Fibroblast of villous mesenchyme (primary cell): Measurements from ENCODE around the gene CLGN. TPM values are rescaled to one million over a fixed set of nuclear protein-coding genes. Genes with fewer than 3 reads are reported as not detected.

Experiments used
- DNase-seq: peaks from one replicate; pipeline ENCODE4 v3.0.0-alpha.2; 2010; ENCODE audit warnings: low read depth
- H3K4me3 ChIP-seq: 2 replicates; pipeline ENCODE4 v1.5.1; 2011; ENCODE audit warnings: low read depth, mild to moderate bottlenecking, low read length
- total RNA-seq: library from RNA; depleted of rRNA; stranded (reverse); fragments of >200 nt; gene quantifications from 2 replicates; pipeline ENCODE4 v1.2.3, GENCODE V29; 2012
- TF ChIP-seq, protein P1 (sequence below): IDR thresholded peaks from 2 replicates; pipeline ENCODE4 v1.5.1; 2012; ENCODE audit warnings: low read depth, mild to moderate bottlenecking, low read length; ENCODE audit not compliant: insufficient read depth

Gene CLGN
- total RNA-seq, 1 donor = 1.7 TPM

DNA sequence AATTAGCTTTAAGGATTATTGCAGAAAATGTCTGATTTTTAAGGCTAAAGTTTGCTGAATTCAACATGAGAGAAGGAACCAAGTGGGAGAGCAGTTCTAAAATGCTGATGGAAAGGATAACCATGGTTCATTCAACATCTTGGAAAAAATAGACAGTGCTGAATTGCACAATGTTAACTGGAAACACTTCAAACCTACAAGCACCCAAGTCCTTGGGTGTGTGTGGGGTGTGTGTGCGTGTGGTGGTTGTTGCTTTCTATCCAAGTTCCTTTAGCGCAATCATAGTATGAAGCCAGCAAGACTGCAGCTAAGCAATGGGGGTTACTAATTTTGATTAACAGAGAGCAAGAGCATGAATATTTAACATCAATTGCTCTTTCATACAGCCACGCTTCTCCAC lies 83.3 kb downstream of the CLGN start:
- TF ChIP-seq, protein P1, sequence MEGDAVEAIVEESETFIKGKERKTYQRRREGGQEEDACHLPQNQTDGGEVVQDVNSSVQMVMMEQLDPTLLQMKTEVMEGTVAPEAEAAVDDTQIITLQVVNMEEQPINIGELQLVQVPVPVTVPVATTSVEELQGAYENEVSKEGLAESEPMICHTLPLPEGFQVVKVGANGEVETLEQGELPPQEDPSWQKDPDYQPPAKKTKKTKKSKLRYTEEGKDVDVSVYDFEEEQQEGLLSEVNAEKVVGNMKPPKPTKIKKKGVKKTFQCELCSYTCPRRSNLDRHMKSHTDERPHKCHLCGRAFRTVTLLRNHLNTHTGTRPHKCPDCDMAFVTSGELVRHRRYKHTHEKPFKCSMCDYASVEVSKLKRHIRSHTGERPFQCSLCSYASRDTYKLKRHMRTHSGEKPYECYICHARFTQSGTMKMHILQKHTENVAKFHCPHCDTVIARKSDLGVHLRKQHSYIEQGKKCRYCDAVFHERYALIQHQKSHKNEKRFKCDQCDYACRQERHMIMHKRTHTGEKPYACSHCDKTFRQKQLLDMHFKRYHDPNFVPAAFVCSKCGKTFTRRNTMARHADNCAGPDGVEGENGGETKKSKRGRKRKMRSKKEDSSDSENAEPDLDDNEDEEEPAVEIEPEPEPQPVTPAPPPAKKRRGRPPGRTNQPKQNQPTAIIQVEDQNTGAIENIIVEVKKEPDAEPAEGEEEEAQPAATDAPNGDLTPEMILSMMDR = no peak
- no peak for DNase-seq
- H3K4me3 ChIP-seq = no peak overlapping the region

DNA sequence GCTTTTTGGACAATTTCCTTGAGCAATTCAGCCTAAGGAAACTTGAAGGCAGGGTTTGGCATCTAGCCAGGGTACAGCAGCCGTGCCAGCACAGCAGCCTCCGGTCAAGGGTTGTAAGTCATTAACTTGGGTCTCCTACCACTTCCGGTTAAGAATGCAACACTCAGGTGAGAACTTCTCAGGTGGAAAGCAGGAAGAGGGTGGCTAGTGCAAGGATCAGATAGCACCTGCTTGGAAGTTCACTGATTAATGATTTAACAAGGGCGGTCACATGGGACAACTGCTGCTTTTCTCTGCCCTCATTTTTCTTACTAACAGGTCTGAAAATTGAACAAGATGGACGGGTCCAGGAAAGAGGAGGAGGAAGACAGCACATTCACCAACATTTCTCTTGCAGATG lies 84.1 kb downstream of the CLGN start:
- no peak overlapping the region for H3K4me3 ChIP-seq
- TF ChIP-seq, protein P1 = no peak
- DNase-seq = no peak

GRCh38 chr4:140342620-140343019 lies 84.8 kb downstream of the CLGN start:
- H3K4me3 ChIP-seq = no peak overlapping the region
- no peak for DNase-seq
- TF ChIP-seq, protein P1 = no peak

Other genes with a start within 250 kb of the CLGN start
- gene SCOC, start 54.0 kb downstream of the CLGN start, total RNA-seq = 42.8 and 84.6 TPM in 2 replicates
- gene MGAT4D, start 70.6 kb upstream of the CLGN start, total RNA-seq = not detected in 2 replicates
- gene ELMOD2, start 96.5 kb upstream of the CLGN start, total RNA-seq = 32.5 and 37.6 TPM in 2 replicates
- not detected in 2 replicates for gene UCP1, start 141.3 kb upstream of the CLGN start, total RNA-seq